H1 (cell line): ENCODE measurements around the gene LTA4H. TPM values are rescaled to one million over a fixed set of nuclear protein-coding genes. Genes with fewer than 3 reads are reported as not detected.

Experiments
- CTCF ChIA-PET: fragments of 300-600 bp; sonication (Branson Sonifier 250); formaldehyde crosslinking; loops from one replicate; lab custom pipeline; 2021; ENCODE audit not compliant: partially characterized antibody; lab: Charles Lee
- POLR2A ChIA-PET: fragments of 300-600 bp; sonication (Branson Sonifier 250); formaldehyde crosslinking; loops from one replicate; lab custom pipeline; 2021; ENCODE audit warnings: inconsistent platforms; ENCODE audit not compliant: partially characterized antibody; lab: Charles Lee
- DNase-seq, 2 experiments: peaks; one replicate each; pipeline versions ENCODE4 v3.0.0 to v3.0.0-alpha.2; 2010 to 2022; ENCODE audit warnings: low spot score in 2 of 2, low read depth in 1 of 2, mixed read lengths in 1 of 2
- FAIRE-seq: peaks from 2 replicates; lab custom pipeline; 2011; peaks lifted over from hg19 to GRCh38; lab: Jason Lieb, UNC
- H2AFZ ChIP-seq: 2 replicates; pipeline ENCODE4 v1.8.1; 2012; ENCODE audit warnings: low read length, inconsistent platforms
- H2AK5ac ChIP-seq: 2 replicates; pipeline ENCODE4 v1.6.1; 2013; ENCODE audit warnings: low read depth, low read length
- H2BK120ac ChIP-seq: replicated peaks from 2 replicates; pipeline ENCODE3; 2013; ENCODE audit warnings: low read depth, low read length, inconsistent platforms
- H2BK12ac ChIP-seq: 2 replicates; pipeline ENCODE4 v1.6.1; 2013; ENCODE audit warnings: low read depth, low read length
- H2BK15ac ChIP-seq: 2 replicates; pipeline ENCODE4 v1.6.1; 2013; ENCODE audit warnings: low read length
- H2BK20ac ChIP-seq: 2 replicates; pipeline ENCODE4 v1.6.1; 2013; ENCODE audit warnings: low read length
- H2BK5ac ChIP-seq: 2 replicates; pipeline ENCODE4 v1.6.1; 2013; ENCODE audit warnings: low read depth, low read length
- H3K14ac ChIP-seq: 2 replicates; pipeline ENCODE4 v1.6.1; 2013; ENCODE audit warnings: inconsistent platforms; ENCODE audit not compliant: insufficient read length
- H3K18ac ChIP-seq: 2 replicates; pipeline ENCODE4 v1.6.1; 2013; ENCODE audit warnings: low read length; ENCODE audit errors: extremely low read depth
- H3K23ac ChIP-seq: 2 replicates; pipeline ENCODE4 v1.6.1; 2013; ENCODE audit warnings: inconsistent platforms; ENCODE audit not compliant: insufficient read length
- H3K23me2 ChIP-seq: 2 replicates; pipeline ENCODE4 v1.6.1; 2013; ENCODE audit warnings: low read depth, low read length
- H3K27ac ChIP-seq: 2 replicates; pipeline ENCODE4 v1.6.1; 2011; ENCODE audit warnings: low read depth, low read length, inconsistent platforms
- H3K27me3 ChIP-seq, 4 experiments: replicated peaks in 1 of 4; 1 replicate in 1 of 4; 2 replicates in 3 of 4; pipeline versions ENCODE4 v1.6.1 to v1.8.1; 2011 to 2013; ENCODE audit warnings: low read length in 3 of 4, mild to moderate bottlenecking in 3 of 4, inconsistent platforms in 2 of 4, mixed read lengths in 2 of 4, moderate library complexity in 1 of 4; ENCODE audit not compliant: control insufficient read depth in 3 of 4, insufficient read depth in 3 of 4; ENCODE audit errors: extremely low read depth in 1 of 4
- H3K36me3 ChIP-seq, 4 experiments: 2 replicates each; pipeline versions ENCODE4 v1.6.1 to v1.8.1; 2011 to 2013; ENCODE audit warnings: mild to moderate bottlenecking in 4 of 4, low read length in 3 of 4, moderate library complexity in 2 of 4, control low read depth in 1 of 4, inconsistent platforms in 1 of 4; ENCODE audit not compliant: insufficient read depth in 4 of 4, control insufficient read depth in 2 of 4
- H3K4ac ChIP-seq: replicated peaks from 2 replicates; pipeline ENCODE3; 2013; ENCODE audit warnings: low read length, low read depth, mixed read lengths, inconsistent platforms; ENCODE audit not compliant: insufficient read length
- H3K4me1 ChIP-seq, 4 experiments: replicated peaks in 1 of 4; 1 replicate in 1 of 4; 2 replicates in 3 of 4; pipeline versions ENCODE4 v1.6.1 to v1.8.1; 2011 to 2013; ENCODE audit warnings: low read length in 3 of 4, inconsistent platforms in 2 of 4, mixed read lengths in 1 of 4; ENCODE audit not compliant: insufficient read depth in 4 of 4, control insufficient read depth in 3 of 4
- H3K4me2 ChIP-seq, 2 experiments: 2 replicates each; pipeline versions ENCODE4 v1.6.1 to v1.8.1; 2011 to 2013; ENCODE audit warnings: low read depth in 2 of 2, low read length in 2 of 2, control low read depth in 1 of 2, inconsistent platforms in 1 of 2, mild to moderate bottlenecking in 1 of 2; ENCODE audit not compliant: insufficient read depth in 1 of 2
- H3K4me3 ChIP-seq, 4 experiments: fragments of 200-600, 300-600 bp in 1 of 4; sonication (generic), shearing (Covaris generic), sonication (Bioruptor Twin) in 1 of 4; 2 replicates each; pipeline versions ENCODE4 v1.5.1 to v1.8.1; 2011 to 2016; ENCODE audit warnings: low read length in 4 of 4, low read depth in 3 of 4, control low read depth in 2 of 4, inconsistent platforms in 2 of 4, mild to moderate bottlenecking in 2 of 4, mixed read lengths in 1 of 4, moderate library complexity in 1 of 4; ENCODE audit not compliant: insufficient read depth in 2 of 4; ENCODE audit errors: extremely low read depth in 1 of 4
- H3K56ac ChIP-seq: replicated peaks from 2 replicates; pipeline ENCODE3; 2013; ENCODE audit warnings: low read depth, mild to moderate bottlenecking, mixed read lengths, low read length, inconsistent platforms; ENCODE audit not compliant: insufficient read length
- H3K79me1 ChIP-seq: 2 replicates; pipeline ENCODE4 v1.6.1; 2013; ENCODE audit warnings: low read depth, low read length, control low read depth
- H3K79me2 ChIP-seq, 2 experiments: 2 replicates each; pipeline versions ENCODE4 v1.6.1 to v1.8.1; 2012 to 2013; ENCODE audit warnings: low read length in 2 of 2, mild to moderate bottlenecking in 2 of 2, inconsistent platforms in 1 of 2; ENCODE audit not compliant: insufficient read depth in 2 of 2, control insufficient read depth in 1 of 2
- H3K9ac ChIP-seq, 4 experiments: replicated peaks in 1 of 4; 1 replicate in 1 of 4; 2 replicates in 3 of 4; pipeline versions ENCODE4 v1.6.1 to v1.8.1; 2011 to 2013; ENCODE audit warnings: low read depth in 3 of 4, low read length in 3 of 4, control low read depth in 2 of 4, mild to moderate bottlenecking in 2 of 4, moderate library complexity in 2 of 4, inconsistent platforms in 1 of 4; ENCODE audit errors: extremely low read depth in 1 of 4
- H3K9me3 ChIP-seq, 2 experiments: 2 replicates each; pipeline versions ENCODE4 v1.6.1 to v1.8.1; 2012 to 2013; ENCODE audit warnings: mild to moderate bottlenecking in 2 of 2, moderate library complexity in 2 of 2, control low read depth in 1 of 2, inconsistent platforms in 1 of 2, low read depth in 1 of 2, low read length in 1 of 2, mixed read lengths in 1 of 2; ENCODE audit not compliant: insufficient read depth in 2 of 2
- H4K20me1 ChIP-seq, 2 experiments: replicated peaks in 1 of 2; 2 replicates each; pipeline versions ENCODE3 to v1.8.1; 2011 to 2013; ENCODE audit warnings: inconsistent platforms in 2 of 2, low read length in 2 of 2, mild to moderate bottlenecking in 1 of 2; ENCODE audit not compliant: insufficient read depth in 2 of 2, control insufficient read depth in 1 of 2
- H4K5ac ChIP-seq: 2 replicates; pipeline ENCODE4 v1.6.1; 2013; ENCODE audit warnings: low read length, low read depth, mixed read lengths, inconsistent platforms; ENCODE audit not compliant: insufficient read length
- H4K8ac ChIP-seq: 2 replicates; pipeline ENCODE4 v1.8.0; 2013; ENCODE audit warnings: mild to moderate bottlenecking, moderate library complexity, low read length, inconsistent platforms; ENCODE audit not compliant: insufficient read depth; ENCODE audit errors: extremely low read depth
- H4K91ac ChIP-seq: replicated peaks from 2 replicates; pipeline ENCODE3; 2013; ENCODE audit warnings: low read length, mixed read lengths, inconsistent platforms; ENCODE audit not compliant: insufficient read length
- CBX8 ChIP-seq: fragments of 300-800, 300-1000 bp; sonication (generic); IDR thresholded peaks from 2 replicates; pipeline ENCODE4 v1.7.1; 2016; ENCODE audit warnings: low read depth, low read length, borderline replicate concordance
- MAFK ChIP-seq: IDR thresholded peaks from 2 replicates; pipeline ENCODE4 v1.6.1; 2012; ENCODE audit warnings: low read depth, mild to moderate bottlenecking, improper control_type of control experiment, low read length
- WGBS, 2 experiments: shearing (Covaris generic) in 1 of 2; methylation state at CpG; one replicate each; pipeline versions ENCODE4 v1.1.6 to v1.1.7; 2013 to 2015; ENCODE audit warnings: low lambda C conversion rate in 2 of 2, mixed read lengths in 2 of 2, inconsistent platforms in 1 of 2, low coverage in 1 of 2, missing lambda C conversion rate in 1 of 2; ENCODE audit not compliant: insufficient replicate concordance in 2 of 2, insufficient coverage in 1 of 2, insufficient read length in 1 of 2; ENCODE audit errors: extremely low coverage in 1 of 2, missing lambda C conversion rate in 1 of 2; 5-methylcytosine and 5-hydroxymethylcytosine counted together
- polyA plus RNA-seq, 7 experiments: library from polyadenylated mRNA; depleted of rRNA in 3 of 7; stranded (reverse) in 5 of 7; unstranded in 2 of 7; fragments of >200 nt in 5 of 7; fragments of 200-250 nt in 2 of 7; gene quantifications; 1 replicate in 5 of 7; 2 replicates in 1 of 7; 4 replicates in 1 of 7; pipeline versions ENCODE4 v1.2.1 to v1.2.3, GENCODE V29; 2011 to 2013; ENCODE audit warnings: missing spikeins in 2 of 7, mixed read lengths in 2 of 7
- total RNA-seq: library from RNA; stranded (reverse); fragmentation: NEBNext Ultra II Directional; extraction: Animal tissue kit (Norgen Biotek cat#: 25700); gene quantifications from 2 replicates; pipeline ENCODE4 v1.2.1, GENCODE V29; 2021

LTA4H gene
- total and polyA plus RNA-seq, 2 of the 8 experiments (the other 6 are each of a cell fraction or from before 2014, with no cell fraction given), result 106 to 167 TPM

- H3K4me3 ChIP-seq, result no peak overlapping the region
- no peak overlapping the region for H3K9ac ChIP-seq
- H3K79me2 ChIP-seq, result no peaks in the 10 kb centered on the region
- H3K27ac ChIP-seq, result no peak overlapping the region
- no peak overlapping the region for H2BK12ac ChIP-seq
- H2AFZ ChIP-seq, result no peak overlapping the region
- no peaks in the 10 kb centered on the region for H3K27me3 ChIP-seq
- TF ChIP-seq MAFK (peak; percentile 74), CBX8 (no peak)
- H2BK5ac ChIP-seq, result no peak overlapping the region
- 89% methylated on average over 1 of the region's 1 CpG; no CpG with 5 or more reads in 1 of the 2 experiments for WGBS, 2 experiments
- H2BK20ac ChIP-seq, result no peak overlapping the region
- H4K20me1 ChIP-seq, result no peaks in the 10 kb centered on the region
- peaks cover 0 to 8% (median 4%) of the 10 kb centered on the region in 4 experiments; a peak in 5 of 7 replicates for H3K4me1 ChIP-seq
- no peak overlapping the region for H3K23ac ChIP-seq
- no peaks in the 10 kb centered on the region for H3K23me2 ChIP-seq
- ChIA-PET POLR2A (no interaction called here), CTCF (interaction anchor here (3.0 kb wide), 1 partner anchor 16 kb away, joined by 14 read pairs; no protein-coding TSS in a partner anchor)
- no peak overlapping the region for H2BK120ac ChIP-seq
- no peaks in the 10 kb centered on the region for H3K36me3 ChIP-seq
- no peaks in the 10 kb centered on the region for H3K79me1 ChIP-seq
- no peak overlapping the region for H3K56ac ChIP-seq
- no peak overlapping the region for H2AK5ac ChIP-seq
- no peak overlapping the region for H2BK15ac ChIP-seq
- no peak overlapping the region for H4K91ac ChIP-seq
- no peak overlapping the region for H4K5ac ChIP-seq
- H4K8ac ChIP-seq, result no peak overlapping the region
- H3K18ac ChIP-seq, result no peak overlapping the region
- FAIRE-seq (no peak), DNase-seq (no peak)
- H3K14ac ChIP-seq, result no peak overlapping the region
- no peak overlapping the region for H3K4ac ChIP-seq
- H3K9me3 ChIP-seq, result no peaks in the 10 kb centered on the region
- no peak overlapping the region for H3K4me2 ChIP-seq
These were observed 52.8 kb downstream of the LTA4H start for GRCh38 chr12:95982602-95983001.
